Mesenchymal stem cell (in vitro differentiated cells and primary cell): Measurements from ENCODE around the gene MAP2K5.
A peak's percentile ranks its signal among the peaks of the same experiment; 100 is the strongest.

Source experiments
- DNase-seq: peaks from one replicate; pipeline ENCODE4 v3.0.0-alpha.2; 2013
- H2AFZ ChIP-seq: one replicate; pipeline ENCODE4 v1.6.1; 2013; ENCODE audit warnings: low read depth, mild to moderate bottlenecking, control low read depth, inconsistent platforms, low read length, moderate library complexity
- H2AK5ac ChIP-seq: 2 replicates; pipeline ENCODE4 v1.6.1; 2013; ENCODE audit warnings: low read length, moderate library complexity, mild to moderate bottlenecking, inconsistent platforms; ENCODE audit not compliant: severe bottlenecking
- H2BK120ac ChIP-seq: one replicate; pipeline ENCODE4 v1.6.1; 2013; ENCODE audit warnings: low read depth, mild to moderate bottlenecking, inconsistent platforms, low read length, moderate library complexity
- H2BK12ac ChIP-seq, 2 experiments: one replicate each; pipeline ENCODE4 v1.6.1; 2013; ENCODE audit warnings: inconsistent platforms in 2 of 2, low read length in 2 of 2, mild to moderate bottlenecking in 2 of 2, moderate library complexity in 2 of 2, control low read depth in 1 of 2
- H2BK15ac ChIP-seq: one replicate; pipeline ENCODE4 v1.6.1; 2013; ENCODE audit warnings: mild to moderate bottlenecking, low read depth, inconsistent platforms; ENCODE audit not compliant: poor library complexity, severe bottlenecking
- H2BK5ac ChIP-seq: 2 replicates; pipeline ENCODE4 v1.6.1; 2013; ENCODE audit warnings: low read depth, mild to moderate bottlenecking, low read length, control low read depth, inconsistent platforms; ENCODE audit not compliant: poor library complexity, severe bottlenecking
- H3K14ac ChIP-seq, 2 experiments: one replicate each; pipeline ENCODE4 v1.6.1; 2013; ENCODE audit warnings: inconsistent platforms in 2 of 2, low read length in 2 of 2, control low read depth in 1 of 2, mild to moderate bottlenecking in 1 of 2, moderate library complexity in 1 of 2
- H3K18ac ChIP-seq, 2 experiments: one replicate each; pipeline ENCODE4 v1.6.1; 2013; ENCODE audit warnings: inconsistent platforms in 2 of 2, low read length in 2 of 2, control low read depth in 1 of 2, low read depth in 1 of 2, mild to moderate bottlenecking in 1 of 2
- H3K23ac ChIP-seq, 2 experiments: one replicate each; pipeline ENCODE4 v1.6.1; 2013; ENCODE audit warnings: inconsistent platforms in 2 of 2, low read length in 2 of 2, mild to moderate bottlenecking in 2 of 2, moderate library complexity in 2 of 2, control low read depth in 1 of 2
- H3K27ac ChIP-seq: 2 replicates; pipeline ENCODE4 v1.5.1; 2013; ENCODE audit warnings: mild to moderate bottlenecking, moderate library complexity, low read length, control low read depth, inconsistent platforms; ENCODE audit not compliant: poor library complexity, severe bottlenecking
- H3K27me3 ChIP-seq, 2 experiments: 2 replicates each; pipeline versions ENCODE4 v1.6.1 to v1.7.0; 2013; ENCODE audit warnings: low read length in 2 of 2, mild to moderate bottlenecking in 2 of 2, moderate library complexity in 2 of 2, control low read depth in 1 of 2, inconsistent platforms in 1 of 2; ENCODE audit not compliant: control insufficient read depth in 1 of 2, insufficient read depth in 1 of 2
- H3K36me3 ChIP-seq, 2 experiments: 2 replicates each; pipeline versions ENCODE4 v1.6.1 to v1.7.0; 2013; ENCODE audit warnings: low read length in 2 of 2, control low read depth in 1 of 2, inconsistent platforms in 1 of 2, low read depth in 1 of 2, mild to moderate bottlenecking in 1 of 2; ENCODE audit not compliant: insufficient read depth in 2 of 2, control insufficient read depth in 1 of 2
- H3K4ac ChIP-seq, 2 experiments: one replicate each; pipeline ENCODE4 v1.6.1; 2013; ENCODE audit warnings: inconsistent platforms in 2 of 2, low read length in 2 of 2, mild to moderate bottlenecking in 2 of 2, moderate library complexity in 2 of 2, control low read depth in 1 of 2, low read depth in 1 of 2
- H3K4me1 ChIP-seq: 2 replicates; pipeline ENCODE4 v1.6.1; 2013; ENCODE audit warnings: low read depth, low read length, control low read depth; ENCODE audit not compliant: control insufficient read depth, insufficient read depth
- H3K4me2 ChIP-seq: 2 replicates; pipeline ENCODE4 v1.6.1; 2013; ENCODE audit warnings: low read length, mild to moderate bottlenecking, inconsistent platforms; ENCODE audit not compliant: poor library complexity, severe bottlenecking
- H3K4me3 ChIP-seq, 2 experiments: 2 replicates each; pipeline versions ENCODE4 v1.5.1 to v1.7.0; 2013; ENCODE audit warnings: low read length in 2 of 2, mild to moderate bottlenecking in 2 of 2, control low read depth in 1 of 2, low read depth in 1 of 2; ENCODE audit not compliant: insufficient read depth in 1 of 2
- H3K79me1 ChIP-seq: replicated peaks from 2 replicates; pipeline ENCODE4 v1.6.1; 2013; ENCODE audit warnings: mild to moderate bottlenecking, control low read depth, low read length, inconsistent platforms; ENCODE audit not compliant: poor library complexity, severe bottlenecking
- H3K9ac ChIP-seq: 2 replicates; pipeline ENCODE4 v1.7.0; 2013; ENCODE audit warnings: mild to moderate bottlenecking, low read length, moderate library complexity
- H3K9me3 ChIP-seq: 2 replicates; pipeline ENCODE4 v1.7.0; 2013; ENCODE audit warnings: mild to moderate bottlenecking, low read length; ENCODE audit not compliant: control insufficient read depth
- H4K8ac ChIP-seq: one replicate; pipeline ENCODE4 v1.6.1; 2013; ENCODE audit warnings: inconsistent platforms, mild to moderate bottlenecking, low read length, moderate library complexity
- H4K91ac ChIP-seq: one replicate; pipeline ENCODE4 v1.6.1; 2013; ENCODE audit warnings: mild to moderate bottlenecking, low read length, inconsistent platforms
- WGBS: methylation state at CpG from one replicate; pipeline ENCODE4 v1.1.7; 2013; ENCODE audit warnings: mixed read lengths; 5-methylcytosine and 5-hydroxymethylcytosine counted together

The MAP2K5 gene

DNA sequence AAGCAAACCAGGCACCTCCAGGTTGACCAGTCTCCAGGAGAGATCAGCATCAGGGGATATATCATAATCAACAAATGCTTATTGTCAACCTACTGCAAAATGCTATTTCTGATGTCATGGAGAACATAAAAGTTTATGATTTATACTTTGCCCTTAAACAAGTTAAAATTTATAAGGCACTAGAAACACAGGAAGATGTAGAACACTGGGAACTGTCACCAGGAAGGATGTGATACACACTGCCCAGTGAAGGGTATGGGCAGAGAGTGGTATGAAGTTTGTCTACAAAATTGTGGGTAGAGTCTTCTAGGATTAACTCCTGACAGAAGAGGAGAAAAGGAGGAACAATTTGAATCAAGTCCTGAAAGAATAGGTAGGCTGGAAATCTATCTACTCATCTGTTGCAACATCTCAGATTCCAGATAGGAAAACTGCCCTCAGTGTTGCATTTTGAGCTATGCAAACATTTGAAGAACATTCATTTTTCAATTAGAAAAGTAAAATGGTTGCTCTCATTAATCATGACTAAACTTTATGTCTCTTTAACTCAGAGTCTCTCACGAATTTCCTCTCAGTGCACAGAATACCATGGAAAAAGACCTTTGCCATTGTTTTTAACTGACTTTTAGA, 176.9 kb downstream of the MAP2K5 start:
- Histone ChIP-seq H3K9ac (no peak overlapping the region), H2AK5ac (no peak overlapping the region), H3K18ac (no peak overlapping the region), H2AFZ (no peak overlapping the region), H2BK15ac (no peak overlapping the region), H3K4ac (no peak overlapping the region), H2BK12ac (no peak overlapping the region), H3K9me3 (no peaks in the 10 kb centered on the region), H3K4me3 (no peak overlapping the region), H3K23ac (no peak overlapping the region), H3K79me1 (peaks cover 2% of the 10 kb centered on the region), H3K36me3 (peaks cover 0 to under 1% of the 10 kb centered on the region in 2 experiments), H3K14ac (no peak overlapping the region), H3K4me2 (no peak overlapping the region), H3K4me1 (peaks cover 1% of the 10 kb centered on the region), H3K27me3 (no peaks in the 10 kb centered on the region), H2BK5ac (no peak overlapping the region), H4K8ac (no peak overlapping the region), H3K27ac (no peak overlapping the region), H4K91ac (no peak overlapping the region), H2BK120ac (no peak overlapping the region)
- no CpG with 5 or more reads among the region's 1 CpG for WGBS
- no peak for DNase-seq

DNA sequence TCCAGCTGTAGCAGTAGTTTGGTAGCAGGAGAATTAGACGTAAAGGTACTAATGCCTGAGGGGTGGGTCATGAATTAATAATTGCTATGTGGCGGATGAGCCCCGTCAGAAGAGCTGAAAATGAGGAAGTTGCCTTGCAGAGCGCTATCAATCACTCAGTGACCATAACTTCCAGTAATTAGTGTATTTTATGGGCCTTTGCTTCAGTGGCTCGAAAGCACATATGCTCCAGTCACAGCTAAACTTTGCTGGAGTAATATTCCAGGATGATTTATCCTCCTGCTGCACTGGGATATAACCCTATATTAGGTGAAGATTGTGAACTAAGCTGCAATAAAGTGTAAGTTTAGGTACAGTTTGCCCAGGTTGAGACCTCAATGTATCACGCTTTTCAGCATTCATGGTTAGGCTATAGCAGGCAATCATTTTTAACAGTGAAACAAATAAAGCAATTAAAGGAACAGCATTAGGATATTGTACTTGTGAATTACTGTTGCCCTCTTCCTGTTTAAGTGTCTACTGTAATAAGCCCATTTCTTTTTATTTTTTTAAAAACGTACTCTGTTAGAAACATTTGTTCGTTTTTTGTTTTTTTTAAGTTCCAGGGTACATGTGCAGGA, 178.2 kb downstream of the MAP2K5 start:
- H2BK5ac ChIP-seq, result no peak overlapping the region

DNA sequence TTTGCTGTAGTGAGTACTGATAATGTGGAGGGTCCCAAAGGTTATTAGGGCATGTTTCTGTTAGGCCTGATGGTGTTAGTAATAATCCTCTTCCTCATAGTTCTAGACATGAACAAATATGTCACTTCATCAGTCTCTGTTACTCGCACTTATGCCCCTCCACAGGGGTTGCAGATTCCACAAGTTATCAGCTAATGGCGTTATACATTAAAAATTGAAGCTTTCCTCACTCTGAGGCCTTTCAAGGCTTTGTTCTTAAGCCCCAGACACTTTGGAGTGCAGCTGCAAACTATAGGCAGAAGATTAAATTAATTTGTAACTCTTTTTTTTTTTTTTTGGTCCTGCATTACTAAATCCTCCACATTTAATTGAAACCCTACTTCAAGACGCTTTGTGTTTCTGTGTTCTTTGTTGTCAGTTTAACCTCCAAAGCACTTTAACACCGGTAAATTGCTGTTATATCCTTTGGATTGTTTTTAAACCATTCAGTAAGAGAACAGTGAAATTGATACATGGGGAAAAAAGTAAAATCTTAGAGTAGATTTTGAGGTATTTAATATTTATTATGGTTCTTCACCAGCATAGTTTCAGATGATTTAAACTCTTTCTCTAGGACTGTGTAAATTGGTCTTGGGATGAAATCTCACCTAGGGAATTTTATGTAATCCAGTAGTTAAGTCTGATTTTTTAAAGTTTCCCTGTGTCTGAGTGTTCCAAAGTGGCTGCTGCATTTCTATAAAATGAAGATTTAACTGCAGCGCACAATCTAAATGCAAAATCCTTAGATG, 179.7 kb downstream of the MAP2K5 start:
- Histone ChIP-seq H3K9me3 (no peaks in the 10 kb centered on the region), H2BK12ac (no peak overlapping the region), H3K9ac (no peak overlapping the region), H3K23ac (no peak overlapping the region), H3K14ac (no peak overlapping the region), H3K79me1 (peaks cover 2% of the 10 kb centered on the region), H2BK5ac (no peak overlapping the region), H3K27ac (no peak overlapping the region), H3K4me3 (no peak overlapping the region), H3K4me2 (no peak overlapping the region), H2AK5ac (no peak overlapping the region), H2BK120ac (no peak overlapping the region), H3K27me3 (no peaks in the 10 kb centered on the region), H2AFZ (no peak overlapping the region), H3K36me3 (peaks cover 0 to 14% of the 10 kb centered on the region in 2 experiments), H3K4ac (no peak overlapping the region), H4K91ac (no peak overlapping the region), H4K8ac (no peak overlapping the region), H3K4me1 (peaks cover 1% of the 10 kb centered on the region), H3K18ac (no peak overlapping the region), H2BK15ac (no peak overlapping the region)
- WGBS, result 97% methylated on average over 3 of the region's 5 CpGs
- DNase-seq, result no peak

More for the DNA sequence above, 178.2 kb downstream of the MAP2K5 start:
- Histone ChIP-seq H2AK5ac (no peak overlapping the region), H3K4me1 (peaks cover 1% of the 10 kb centered on the region), H3K79me1 (peaks cover 2% of the 10 kb centered on the region), H2BK12ac (no peak overlapping the region), H4K91ac (no peak overlapping the region), H2BK15ac (peak overlapping the region; percentile 26), H3K14ac (no peak overlapping the region), H3K23ac (no peak overlapping the region), H3K27ac (no peak overlapping the region), H3K27me3 (no peaks in the 10 kb centered on the region), H3K4me3 (no peak overlapping the region), H3K4ac (no peak overlapping the region), H4K8ac (no peak overlapping the region), H3K18ac (no peak overlapping the region), H3K4me2 (peak overlapping the region; percentile 29), H3K9me3 (no peaks in the 10 kb centered on the region), H3K9ac (no peak overlapping the region), H3K36me3 (peaks cover 0 to 12% of the 10 kb centered on the region in 2 experiments), H2AFZ (no peak overlapping the region), H2BK120ac (no peak overlapping the region)
- no peak for DNase-seq
- 69% methylated on average over 6 of the region's 8 CpGs for WGBS
